HEK293 (cell line): ENCODE measurements around the gene SLC35F5.

Experiments
- AEBP2 ChIP-seq: fragments of 450-650 bp; formaldehyde crosslinking; IDR thresholded peaks from 2 replicates; pipeline ENCODE4 v1.5.1; 2016; ENCODE audit warnings: missing biosample characterization, missing genetic modification characterization, borderline replicate concordance
- CTCF ChIP-seq: fragments of 450-650 bp; formaldehyde crosslinking; IDR thresholded peaks from 2 replicates; pipeline ENCODE4 v1.5.1; 2016; ENCODE audit warnings: missing biosample characterization, missing genetic modification characterization
- KLF1 ChIP-seq: fragments of 450-650 bp; formaldehyde crosslinking; IDR thresholded peaks from 2 replicates; pipeline ENCODE4 v1.5.1; 2016; ENCODE audit warnings: missing biosample characterization, missing genetic modification characterization
- MEIS1 ChIP-seq: sonication (generic); formaldehyde crosslinking; IDR thresholded peaks from 2 replicates; pipeline ENCODE4 v1.8.1; 2022; ENCODE audit warnings: missing genetic modification reagents, mild to moderate bottlenecking, borderline replicate concordance
- PRDM4 ChIP-seq: fragments of 450-650 bp; formaldehyde crosslinking; IDR thresholded peaks from 2 replicates; pipeline ENCODE4 v1.5.1; 2017; ENCODE audit warnings: missing biosample characterization, missing genetic modification characterization
- RBAK ChIP-seq: fragments of 450-650 bp; formaldehyde crosslinking; IDR thresholded peaks from 2 replicates; pipeline ENCODE4 v1.5.1; 2016; ENCODE audit warnings: missing biosample characterization, missing genetic modification characterization
- SCRT1 ChIP-seq: fragments of 450-650 bp; formaldehyde crosslinking; IDR thresholded peaks from 2 replicates; pipeline ENCODE4 v1.5.1; 2016; ENCODE audit warnings: missing biosample characterization, missing genetic modification characterization, borderline replicate concordance
- WT1 ChIP-seq: fragments of 450-650 bp; formaldehyde crosslinking; IDR thresholded peaks from 2 replicates; pipeline ENCODE4 v1.5.1; 2016; ENCODE audit warnings: missing biosample characterization, missing genetic modification characterization
- ZBTB11 ChIP-seq: fragments of 450-650 bp; formaldehyde crosslinking; conservative IDR thresholded peaks from 2 replicates; pipeline ENCODE4 v1.5.1; 2016; ENCODE audit warnings: low read depth, missing biosample characterization, missing genetic modification characterization
- ZBTB6 ChIP-seq: fragments of 450-650 bp; formaldehyde crosslinking; IDR thresholded peaks from 2 replicates; pipeline ENCODE4 v1.5.1; 2017; ENCODE audit warnings: missing biosample characterization, missing genetic modification characterization
- ZNF214 ChIP-seq: fragments of 450-650 bp; formaldehyde crosslinking; IDR thresholded peaks from 2 replicates; pipeline ENCODE4 v1.5.1; 2017; ENCODE audit warnings: missing biosample characterization, mild to moderate bottlenecking, missing genetic modification characterization, borderline replicate concordance
- ZNF280C ChIP-seq: fragments of 450-650 bp; formaldehyde crosslinking; IDR thresholded peaks from 2 replicates; pipeline ENCODE4 v1.5.1; 2016; ENCODE audit warnings: missing biosample characterization, missing genetic modification characterization
- ZNF311 ChIP-seq: fragments of 450-650 bp; formaldehyde crosslinking; IDR thresholded peaks from 2 replicates; pipeline ENCODE4 v1.5.1; 2017; ENCODE audit warnings: missing biosample characterization, missing genetic modification characterization, borderline replicate concordance
- ZNF341 ChIP-seq: fragments of 450-650 bp; formaldehyde crosslinking; IDR thresholded peaks from 2 replicates; pipeline ENCODE4; 2016; ENCODE audit warnings: low read depth, missing biosample characterization, missing genetic modification characterization
- ZNF426 ChIP-seq: fragments of 450-650 bp; formaldehyde crosslinking; IDR thresholded peaks from 2 replicates; pipeline ENCODE4 v1.5.1; 2017; ENCODE audit warnings: missing biosample characterization, missing genetic modification characterization, mild to moderate bottlenecking, inconsistent platforms, moderate library complexity
- ZNF473 ChIP-seq: fragments of 450-650 bp; formaldehyde crosslinking; IDR thresholded peaks from 2 replicates; pipeline ENCODE4 v1.5.1; 2017; ENCODE audit warnings: missing biosample characterization, missing genetic modification characterization
- ZNF530 ChIP-seq: fragments of 450-650 bp; formaldehyde crosslinking; IDR thresholded peaks from 2 replicates; pipeline ENCODE4 v1.5.1; 2016; ENCODE audit warnings: low read depth, missing biosample characterization, missing genetic modification characterization
- ZNF585B ChIP-seq: fragments of 450-650 bp; formaldehyde crosslinking; IDR thresholded peaks from 2 replicates; pipeline ENCODE4 v1.5.1; 2016; ENCODE audit warnings: missing biosample characterization, missing genetic modification characterization
- ZNF623 ChIP-seq: fragments of 450-650 bp; formaldehyde crosslinking; IDR thresholded peaks from 2 replicates; pipeline ENCODE4 v1.5.1; 2016; ENCODE audit warnings: missing biosample characterization, missing genetic modification characterization
- ZNF660 ChIP-seq: fragments of 450-650 bp; IDR thresholded peaks from 2 replicates; pipeline ENCODE4 v1.5.1; 2018; ENCODE audit warnings: missing biosample characterization, mild to moderate bottlenecking, missing genetic modification characterization
- ZNF664 ChIP-seq: fragments of 450-650 bp; formaldehyde crosslinking; IDR thresholded peaks from 2 replicates; pipeline ENCODE4 v1.5.1; 2016; ENCODE audit warnings: missing biosample characterization, missing genetic modification characterization
- ZNF670 ChIP-seq: fragments of 450-650 bp; formaldehyde crosslinking; IDR thresholded peaks from 2 replicates; pipeline ENCODE4 v1.5.1; 2016; ENCODE audit warnings: missing biosample characterization, missing genetic modification characterization, low read depth
- ZNF791 ChIP-seq: fragments of 450-650 bp; formaldehyde crosslinking; IDR thresholded peaks from 2 replicates; pipeline ENCODE4 v1.5.1; 2016; ENCODE audit warnings: missing biosample characterization, missing genetic modification characterization
- ZNF792 ChIP-seq: fragments of 450-650 bp; formaldehyde crosslinking; IDR thresholded peaks from 2 replicates; pipeline ENCODE4 v1.5.1; 2016; ENCODE audit warnings: missing biosample characterization, missing genetic modification characterization
- ZNF837 ChIP-seq: fragments of 450-650 bp; formaldehyde crosslinking; IDR thresholded peaks from 2 replicates; pipeline ENCODE4 v1.5.1; 2016; ENCODE audit warnings: missing biosample characterization, missing genetic modification characterization

SLC35F5 gene

GRCh38 chr2:113756355-113757137 is at the start of gene SLC35F5 (continued):
- TF ChIP-seq ZNF341 (tag by site-specific recombination) (peak; percentile 83; the same call in 1 of the 2 replicates), RBAK (no peak), ZBTB11 (tag by site-specific recombination) (no peak; the same call in none of the 2 replicates), ZNF426 (no peak), ZNF664 (tag by site-specific recombination) (no peak), ZNF473 (tag by site-specific recombination) (no peak), KLF1 (tag by site-specific recombination) (peak; percentile 37; the same call in 1 of the 2 replicates), CTCF (peak; percentile 79; the same call in 1 of the 2 replicates), ZNF280C (tag by site-specific recombination) (no peak), ZNF792 (tag by site-specific recombination) (0 out of 2 replicates have a peak, but pooled peaks have one; percentile 31), ZNF623 (no peak), MEIS1 (CRISPR knock-in tag) (no peak; the same call in 1 of the 2 replicates), AEBP2 (tag by site-specific recombination) (no peak), ZBTB6 (tag by site-specific recombination) (no peak), WT1 (tag by site-specific recombination) (no peak), ZNF585B (tag by site-specific recombination) (no peak), ZNF214 (tag by site-specific recombination) (no peak), ZNF311 (tag by site-specific recombination) (no peak), ZNF660 (tag by site-specific recombination) (peak; percentile 22; the same call in 1 of the 2 replicates), ZNF530 (tag by site-specific recombination) (no peak), ZNF791 (no peak), PRDM4 (tag by site-specific recombination) (no peak), ZNF670 (tag by site-specific recombination) (no peak), ZNF837 (tag by site-specific recombination) (no peak), SCRT1 (tag by site-specific recombination) (no peak)
